Forelimb muscle (tissue), 1 donor: ENCODE results near the gene TLE7. TPM values are rescaled to one million over a fixed set of nuclear protein-coding genes. Genes with fewer than 3 reads are reported as not detected.

Experiments used
- DNase-seq: peaks from one replicate; pipeline ENCODE4 v3.0.0-alpha.2; 2013; ENCODE audit warnings: low read depth
- polyA plus RNA-seq: library from polyadenylated mRNA; unstranded; fragments of 120-200 nt; gene quantifications from one replicate; pipeline ENCODE4 v1.2.1, GENCODE V29; 2013; ENCODE audit not compliant: insufficient read length

Gene TLE7
- polyA plus RNA-seq, 1 donor = not detected

GRCh38 chr16:71412270-71413160 is 29.3 kb downstream of the TLE7 start:
- DNase-seq = peak; percentile 29

DNA sequence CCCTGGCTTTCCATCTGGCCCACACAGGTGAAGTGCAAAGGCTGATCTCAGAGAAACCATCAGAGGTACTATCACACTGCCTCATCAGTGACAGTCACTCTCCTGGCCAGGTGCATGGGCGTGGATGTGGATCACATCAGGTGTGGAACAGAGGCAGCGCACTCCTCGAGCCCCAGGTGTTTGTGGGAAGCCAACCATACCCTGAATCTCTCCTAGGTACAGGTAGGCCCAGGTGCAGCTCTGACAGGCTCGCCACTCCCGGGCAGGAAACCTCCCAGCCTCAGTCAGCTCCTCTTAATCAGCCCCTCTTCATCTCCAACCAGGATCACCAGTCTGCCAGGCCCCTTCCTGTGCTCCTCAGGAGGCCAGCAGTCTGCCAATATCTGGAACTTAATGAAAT is 31.7 kb downstream of the TLE7 start:
- DNase-seq = no peak

GRCh38 chr16:71409011-71409775 is 32.7 kb downstream of the TLE7 start:
- DNase-seq = no peak

DNA sequence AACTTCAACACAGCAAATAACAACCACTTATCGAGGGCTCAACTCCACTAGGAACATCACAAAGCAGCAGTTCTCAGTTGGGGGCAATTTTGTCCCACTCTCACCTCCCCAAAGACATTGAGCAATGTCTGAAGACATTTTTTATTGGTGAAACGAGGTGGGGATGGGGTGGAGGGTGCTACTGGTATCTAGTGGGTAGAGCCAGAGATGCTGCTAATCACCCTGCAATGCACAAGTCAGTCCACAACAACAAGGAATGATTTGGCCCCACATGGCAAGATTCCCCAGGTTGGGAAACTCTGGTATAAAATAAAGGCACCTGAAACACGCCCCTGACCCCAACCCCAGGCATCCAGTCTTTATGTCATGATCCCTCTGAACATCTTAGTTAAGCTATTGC is 33.3 kb downstream of the TLE7 start:
- DNase-seq = no peak

GRCh38 chr16:71407731-71408130 is 34.1 kb downstream of the TLE7 start:
- no peak for DNase-seq

- DNase-seq = no peak
Measured at GRCh38 chr16:71406724-71407123, 35.1 kb downstream of the TLE7 start.

- no peak for DNase-seq
Measured at GRCh38 chr16:71406316-71406715, 35.5 kb downstream of the TLE7 start.

- no peak for DNase-seq
Measured at GRCh38 chr16:71404364-71404763, 37.5 kb downstream of the TLE7 start.

- DNase-seq = no peak
Measured at GRCh38 chr16:71402674-71403073, 39.2 kb downstream of the TLE7 start.

DNA sequence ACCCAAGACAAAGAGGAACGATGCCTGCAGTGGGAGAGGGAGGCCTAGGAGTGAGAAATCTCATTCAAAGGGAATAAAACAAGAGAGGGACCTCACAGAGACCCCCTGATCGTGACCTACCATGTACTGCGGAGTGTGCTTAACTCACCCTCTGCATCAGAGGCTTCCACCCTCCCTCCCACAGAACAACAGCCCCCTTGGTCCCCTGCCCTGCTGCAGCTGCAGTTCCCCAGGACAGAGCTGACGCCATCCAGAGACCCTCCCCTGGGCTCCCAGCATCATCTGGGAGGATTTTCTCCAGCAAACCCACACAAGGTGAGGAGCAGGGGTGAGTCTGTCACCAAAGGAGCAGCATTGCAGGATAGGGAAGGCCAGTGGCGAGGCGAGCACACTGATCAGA is 39.8 kb downstream of the TLE7 start:
- no peak for DNase-seq

DNA sequence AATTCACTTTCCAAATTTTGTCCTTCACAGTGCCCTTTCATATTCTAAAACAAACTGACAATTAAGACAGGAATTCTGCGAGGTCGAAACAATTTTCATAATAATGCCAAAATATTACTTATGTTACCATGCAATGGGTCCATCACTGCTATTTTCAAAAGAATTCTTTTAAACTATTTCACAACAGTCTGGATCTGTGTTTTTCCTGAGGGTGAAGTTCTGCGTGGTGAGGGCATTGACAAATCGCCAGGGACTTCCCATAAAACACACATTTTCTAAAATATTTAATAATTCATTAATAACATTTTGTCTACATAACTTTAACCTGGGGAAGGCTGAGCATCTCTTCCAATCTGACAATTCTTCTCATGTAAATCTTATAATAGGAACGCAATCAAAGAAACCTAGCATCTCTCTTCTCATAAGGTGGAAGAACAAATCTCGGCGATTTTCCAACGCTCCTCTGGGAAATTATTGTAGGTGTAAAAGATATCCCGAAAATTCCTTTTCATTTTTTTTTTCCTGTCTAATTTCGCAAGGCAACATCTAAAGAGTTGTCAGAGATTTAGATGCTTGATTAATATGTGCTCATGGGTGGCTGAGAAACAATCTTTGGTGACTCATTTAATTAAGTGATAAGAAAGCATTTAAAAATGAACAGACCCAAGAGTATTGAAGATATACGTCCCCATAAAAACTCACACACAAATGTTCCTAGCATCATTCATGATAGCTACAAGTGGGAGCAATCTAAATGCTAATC is 41.9 kb downstream of the TLE7 start:
- DNase-seq = no peak

GRCh38 chr16:71396594-71396993 is 45.3 kb downstream of the TLE7 start:
- no peak for DNase-seq

GRCh38 chr16:71389330-71389729 is 52.5 kb downstream of the TLE7 start:
- no peak for DNase-seq

DNA sequence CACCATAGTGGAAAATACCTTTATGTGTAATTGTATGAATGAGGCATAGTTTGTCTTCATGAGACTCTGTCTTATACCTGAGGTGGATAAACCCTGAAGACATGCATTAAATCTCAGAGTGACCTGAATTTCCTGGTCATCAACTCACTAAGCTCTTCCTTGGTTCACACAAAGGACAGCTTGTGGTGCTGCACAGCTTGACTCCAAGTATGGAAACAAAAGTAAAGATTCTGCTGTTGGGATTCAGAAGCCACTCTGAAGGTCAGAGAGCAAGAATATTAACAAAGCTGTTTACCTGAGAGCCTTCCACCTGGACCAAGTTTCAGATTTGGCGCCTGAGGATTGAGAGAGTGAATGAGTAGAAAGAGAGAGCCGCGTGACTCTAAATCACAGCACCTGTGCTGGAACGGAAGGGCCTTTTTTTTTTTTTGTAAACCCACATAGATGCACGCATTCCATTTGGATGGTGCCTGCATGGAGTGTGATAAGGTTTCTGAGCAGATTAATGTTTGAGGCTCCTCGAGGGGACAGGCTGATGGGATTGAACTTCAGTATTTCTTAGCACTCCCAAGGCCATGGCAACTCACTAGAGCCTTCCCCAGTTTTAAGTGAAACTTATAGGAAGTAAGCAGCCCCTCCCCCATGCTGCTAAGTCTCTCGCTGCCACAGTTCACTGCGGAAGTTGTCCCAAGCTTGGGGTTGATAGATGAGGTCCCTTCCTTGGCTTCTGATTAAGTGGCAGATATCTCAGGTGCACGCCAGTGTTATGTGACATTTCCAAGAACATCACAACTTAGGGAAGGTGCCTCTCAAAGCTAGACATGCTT is 54.6 kb downstream of the TLE7 start:
- DNase-seq = no peak

DNA sequence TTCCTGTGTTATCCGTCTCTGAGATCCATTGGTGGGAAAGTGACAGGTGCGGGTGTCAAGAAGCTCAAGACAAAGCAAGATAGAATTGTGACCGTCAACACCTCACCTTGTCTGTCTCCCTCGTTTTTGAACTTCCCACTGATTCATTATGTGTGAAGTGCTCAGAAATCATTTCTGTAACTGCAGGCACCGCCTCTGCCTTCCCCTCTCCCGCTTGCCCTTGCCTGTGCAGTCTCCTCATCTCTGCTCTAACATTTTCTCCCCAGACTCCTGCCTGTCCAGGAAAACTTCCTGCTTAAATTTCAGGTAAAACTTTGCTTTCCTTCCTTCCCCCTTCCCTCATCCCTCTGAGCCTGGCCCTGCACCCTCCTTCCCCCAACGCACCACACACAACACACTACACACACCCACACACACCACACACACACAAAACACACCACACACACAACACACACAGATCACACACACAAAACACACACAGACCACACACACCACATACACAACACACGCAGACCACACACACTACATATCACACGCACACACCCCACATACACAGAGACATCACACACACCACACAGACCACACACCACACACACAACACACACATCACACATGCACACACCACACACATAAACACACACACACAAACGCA is 57.7 kb downstream of the TLE7 start:
- DNase-seq = no peak

DNA sequence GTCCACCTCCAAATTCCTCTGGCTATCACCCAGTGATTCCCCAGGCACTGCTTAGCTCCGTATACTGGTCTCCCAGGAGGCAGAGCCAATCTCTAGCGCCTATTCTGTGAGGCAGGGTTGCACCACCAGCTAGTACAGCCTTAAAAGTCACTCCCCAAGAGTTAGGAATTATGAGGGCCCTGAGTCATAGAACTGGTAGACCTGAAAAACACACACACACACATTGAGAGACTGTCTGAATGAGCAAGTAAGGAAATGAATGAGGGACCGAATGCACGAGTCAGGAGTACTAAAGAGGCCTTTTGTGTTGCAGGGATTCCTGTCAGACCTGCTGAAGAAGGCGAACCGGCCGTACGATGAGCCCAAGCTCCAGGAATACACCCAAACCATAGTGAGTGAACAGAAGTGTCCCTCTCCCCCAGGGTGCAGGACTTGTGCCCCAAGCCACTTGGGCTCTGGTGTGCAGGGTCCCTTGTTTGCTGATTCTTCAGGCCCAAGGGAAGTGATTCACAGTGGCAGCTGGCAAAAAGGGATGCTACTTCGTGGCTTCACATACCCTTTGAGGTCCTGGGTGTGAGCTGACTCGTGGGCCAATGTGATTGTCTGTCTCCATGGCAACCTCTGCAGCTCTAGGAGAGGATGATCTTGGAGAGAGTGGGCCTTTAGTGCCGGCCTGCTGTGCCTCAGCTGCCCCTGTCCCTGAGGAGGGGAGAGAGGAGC is 58.6 kb downstream of the TLE7 start:
- no peak for DNase-seq

- no peak for DNase-seq
Measured at GRCh38 chr16:71380831-71381230, 61.0 kb downstream of the TLE7 start.
